DND-41 (cell line): ENCODE data around the gene ANKRD40.

ENCODE experiments used
- ATAC-seq: fragments of 200-7000 bp; cut with Tn5 transposase; 3 replicates; pipeline ENCODE4 v1.9.1; 2021; ENCODE audit warnings: low read depth; ENCODE audit not compliant: insufficient read depth
- DNase-seq: peaks from one replicate; pipeline ENCODE4 v3.0.0-alpha.2; 2020
- H2AFZ ChIP-seq: 2 replicates; pipeline ENCODE4 v1.6.0; 2012; ENCODE audit warnings: low read depth, low read length
- H3K27ac ChIP-seq: 2 replicates; pipeline ENCODE4 v1.5.1; 2012; ENCODE audit warnings: low read length, inconsistent platforms
- H3K27me3 ChIP-seq: fragments of 200-600 bp; sonication (generic); 2 replicates; pipeline ENCODE4 v1.6.0; 2012; ENCODE audit warnings: low read length, mild to moderate bottlenecking, inconsistent platforms; ENCODE audit not compliant: insufficient read depth, poor library complexity
- H3K36me3 ChIP-seq: 2 replicates; pipeline ENCODE4 v1.5.1; 2012; ENCODE audit warnings: low read length, inconsistent platforms; ENCODE audit not compliant: insufficient read depth
- H3K4me1 ChIP-seq: 2 replicates; pipeline ENCODE4 v1.5.1; 2012; ENCODE audit warnings: mild to moderate bottlenecking, low read length; ENCODE audit not compliant: insufficient read depth
- H3K4me2 ChIP-seq: 2 replicates; pipeline ENCODE4 v1.6.0; 2012; ENCODE audit warnings: mild to moderate bottlenecking, moderate library complexity, low read length, inconsistent platforms; ENCODE audit not compliant: insufficient read depth
- H3K4me3 ChIP-seq, 2 experiments: fragments of 200-600 bp in 1 of 2; shearing (Covaris generic) in 1 of 2; 2 replicates each; pipeline ENCODE4 v1.5.1; 2012 to 2016; ENCODE audit warnings: inconsistent platforms in 2 of 2, low read length in 2 of 2, mild to moderate bottlenecking in 2 of 2, low read depth in 1 of 2, moderate library complexity in 1 of 2
- H3K79me2 ChIP-seq: 2 replicates; pipeline ENCODE4 v1.6.0; 2012; ENCODE audit warnings: low read length, inconsistent platforms; ENCODE audit not compliant: insufficient read depth
- H3K9ac ChIP-seq: 2 replicates; pipeline ENCODE4 v1.6.0; 2012; ENCODE audit warnings: low read depth, mild to moderate bottlenecking, inconsistent platforms, low read length, moderate library complexity
- H3K9me3 ChIP-seq: 2 replicates; pipeline ENCODE4 v1.5.1; 2012; ENCODE audit warnings: low read length, moderate library complexity, mild to moderate bottlenecking, inconsistent platforms; ENCODE audit not compliant: insufficient read depth, severe bottlenecking
- H4K20me1 ChIP-seq: 2 replicates; pipeline ENCODE4 v1.6.0; 2012; ENCODE audit warnings: low read length; ENCODE audit not compliant: insufficient read depth
- CTCF ChIP-seq: IDR thresholded peaks from 2 replicates; pipeline ENCODE4 v1.5.1; 2012; ENCODE audit warnings: borderline replicate concordance, low read length, moderate library complexity, mild to moderate bottlenecking; ENCODE audit not compliant: poor library complexity, severe bottlenecking; ENCODE audit errors: extremely low read depth
- EZH2 ChIP-seq: IDR thresholded peaks from 3 replicates; pipeline ENCODE4 v1.6.1; 2012; ENCODE audit warnings: borderline replicate concordance, low read depth, mild to moderate bottlenecking, moderate library complexity, low read length, inconsistent platforms; ENCODE audit not compliant: severe bottlenecking

Gene ANKRD40

DNA sequence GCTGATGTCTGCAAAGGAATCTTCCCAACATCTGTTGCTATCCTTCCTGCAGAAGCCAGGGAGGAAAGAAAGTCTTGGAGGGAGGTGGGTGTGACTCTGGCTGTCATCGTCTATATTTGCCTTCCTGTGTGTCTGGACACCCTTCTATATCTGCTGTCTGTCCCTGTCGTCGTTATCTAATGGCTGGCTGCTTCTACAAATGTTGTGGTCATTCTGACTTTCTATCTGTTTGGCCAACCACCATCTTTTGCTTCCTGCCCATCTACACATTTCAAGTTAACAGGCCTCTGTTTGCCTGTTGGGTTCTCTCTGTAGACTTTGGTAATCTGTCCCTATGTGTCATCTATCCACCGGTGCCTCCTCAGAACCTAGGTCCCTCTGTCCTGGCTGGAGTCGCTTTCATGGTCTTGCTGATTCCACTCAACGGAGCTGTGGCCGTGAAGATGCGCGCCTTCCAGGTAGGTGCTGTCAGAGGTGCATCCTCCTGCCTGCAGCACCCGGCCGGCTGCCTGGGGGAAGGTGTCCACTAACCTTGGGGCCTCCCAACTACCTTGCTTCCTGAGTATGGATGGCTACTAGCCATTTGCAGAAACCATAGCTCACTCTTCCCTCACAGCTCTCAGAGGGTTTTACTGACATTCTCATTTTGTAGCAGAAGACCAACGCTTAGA lies 42.8 kb downstream of the ANKRD40 start:
- DNase-seq (no peak), ATAC-seq (no peak)
- TF ChIP-seq CTCF (no peak), EZH2 (no peak)
- no peak overlapping the region for H3K9ac ChIP-seq
- H3K27me3 ChIP-seq = no peaks in the 10 kb centered on the region
- H3K36me3 ChIP-seq = no peaks in the 10 kb centered on the region
- no peak overlapping the region for H3K4me3 ChIP-seq
- no peak overlapping the region for H3K4me2 ChIP-seq
- no peaks in the 10 kb centered on the region for H4K20me1 ChIP-seq
- H3K79me2 ChIP-seq = no peaks in the 10 kb centered on the region
- H3K4me1 ChIP-seq = peaks cover 11% of the 10 kb centered on the region
- H3K27ac ChIP-seq = no peak overlapping the region
- no peaks in the 10 kb centered on the region for H3K9me3 ChIP-seq
- no peak overlapping the region for H2AFZ ChIP-seq

DNA sequence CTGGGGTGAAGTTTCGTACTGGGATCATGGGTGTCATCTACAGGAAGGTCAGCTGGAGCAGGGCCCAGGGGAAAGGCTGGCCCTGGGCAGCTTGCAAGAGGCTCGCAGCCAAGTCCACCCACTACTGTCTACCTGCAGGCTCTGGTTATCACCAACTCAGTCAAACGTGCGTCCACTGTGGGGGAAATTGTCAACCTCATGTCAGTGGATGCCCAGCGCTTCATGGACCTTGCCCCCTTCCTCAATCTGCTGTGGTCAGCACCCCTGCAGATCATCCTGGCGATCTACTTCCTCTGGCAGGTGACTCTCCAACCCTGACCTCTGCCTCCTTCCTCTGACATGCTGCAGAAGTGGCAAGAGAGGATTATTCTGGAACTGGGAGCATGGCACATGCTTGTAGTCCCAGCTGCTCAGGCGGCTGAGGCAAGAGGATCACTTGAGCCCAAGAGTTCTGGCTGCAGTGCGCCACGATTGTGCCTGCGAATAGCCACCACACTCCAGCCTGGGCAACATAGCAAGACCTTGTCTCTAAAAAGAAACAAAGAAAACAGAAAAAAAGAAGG lies 43.8 kb downstream of the ANKRD40 start:
- Histone ChIP-seq H4K20me1 (no peaks in the 10 kb centered on the region), H3K4me2 (no peak overlapping the region), H3K4me3 (no peak overlapping the region), H3K36me3 (no peaks in the 10 kb centered on the region), H3K9ac (no peak overlapping the region), H3K4me1 (peaks cover 11% of the 10 kb centered on the region), H2AFZ (no peak overlapping the region), H3K9me3 (no peaks in the 10 kb centered on the region), H3K27ac (no peak overlapping the region), H3K27me3 (no peaks in the 10 kb centered on the region), H3K79me2 (no peaks in the 10 kb centered on the region)
- no peak for DNase-seq
- TF ChIP-seq EZH2 (no peak), CTCF (no peak)
- no peak for ATAC-seq

- Histone ChIP-seq H3K4me3 (no peak overlapping the region), H3K36me3 (no peaks in the 10 kb centered on the region), H3K27ac (no peak overlapping the region), H3K4me1 (peaks cover 11% of the 10 kb centered on the region), H2AFZ (no peak overlapping the region), H3K79me2 (no peaks in the 10 kb centered on the region), H3K9me3 (no peaks in the 10 kb centered on the region), H3K4me2 (no peak overlapping the region), H3K27me3 (no peaks in the 10 kb centered on the region), H3K9ac (no peak overlapping the region), H4K20me1 (no peaks in the 10 kb centered on the region; the same call in 1 of the 2 replicates)
- ATAC-seq (no peak), DNase-seq (no peak)
- no peak for TF ChIP-seq EZH2
- TF ChIP-seq CTCF = no peak
Measured at GRCh38 chr17:50662632-50663225, 45.0 kb downstream of the ANKRD40 start.
